Measurements from ENCODE around the gene THSD7B. TPM values are rescaled to one million over a fixed set of nuclear protein-coding genes. Genes with fewer than 3 reads are reported as not detected.

Gene THSD7B
- total and polyA plus RNA-seq, 2 donors from 2014 or later: 0.34 to 0.85 TPM

DNA sequence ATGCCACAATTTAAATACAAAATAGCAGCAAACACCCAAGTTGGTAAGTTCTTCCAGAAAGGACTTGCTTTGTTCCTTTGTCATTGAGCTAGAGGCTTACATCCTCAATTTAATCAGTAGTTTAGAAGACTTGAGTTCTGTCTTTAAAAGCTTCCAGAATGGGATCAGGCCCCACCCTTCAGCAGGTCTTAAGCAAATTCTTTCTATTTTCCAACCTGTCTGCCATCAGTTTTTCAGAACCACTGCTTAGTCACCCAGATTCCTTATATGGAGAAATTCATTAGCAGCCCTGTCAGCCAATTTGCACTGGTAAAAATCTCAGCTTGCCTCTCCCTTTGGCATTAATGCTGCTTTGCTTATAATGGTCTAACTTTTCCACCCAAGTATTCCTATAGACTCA lies 935.3 kb downstream of the THSD7B start:
- Histone ChIP-seq H3K9me3 (ENCODE audit: control insufficient read depth in 2 of 3, insufficient read depth in 1 of 3, low read length in 3 of 3) (peaks cover 0 to 2% (median 0%) of the 10 kb centered on the region in 3 donors), H3K27ac (ENCODE audit: low read depth in 2 of 2, low read length in 2 of 2) (no peak overlapping the region), H3K27me3 (ENCODE audit: control insufficient read depth, insufficient read depth, low read length) (no peaks in the 10 kb centered on the region), H3K36me3 (ENCODE audit: control insufficient read depth in 2 of 3, insufficient read depth in 3 of 3, low read length in 3 of 3) (no peaks in the 10 kb centered on the region), H3K9ac (ENCODE audit: low read length in 3 of 3) (no peak overlapping the region), H3K4me1 (ENCODE audit: control insufficient read depth in 2 of 3, insufficient read depth in 2 of 3, low read depth in 1 of 3, low read length in 3 of 3) (no peaks in the 10 kb centered on the region), H3K4me3 (ENCODE audit: low read length in 3 of 3) (no peak overlapping the region)
- intact Hi-C loops (cut with DNase I): no loop called here
- FAIRE-seq (no peak), DNase-seq (no peak)
- TF ChIP-seq, protein P1, sequence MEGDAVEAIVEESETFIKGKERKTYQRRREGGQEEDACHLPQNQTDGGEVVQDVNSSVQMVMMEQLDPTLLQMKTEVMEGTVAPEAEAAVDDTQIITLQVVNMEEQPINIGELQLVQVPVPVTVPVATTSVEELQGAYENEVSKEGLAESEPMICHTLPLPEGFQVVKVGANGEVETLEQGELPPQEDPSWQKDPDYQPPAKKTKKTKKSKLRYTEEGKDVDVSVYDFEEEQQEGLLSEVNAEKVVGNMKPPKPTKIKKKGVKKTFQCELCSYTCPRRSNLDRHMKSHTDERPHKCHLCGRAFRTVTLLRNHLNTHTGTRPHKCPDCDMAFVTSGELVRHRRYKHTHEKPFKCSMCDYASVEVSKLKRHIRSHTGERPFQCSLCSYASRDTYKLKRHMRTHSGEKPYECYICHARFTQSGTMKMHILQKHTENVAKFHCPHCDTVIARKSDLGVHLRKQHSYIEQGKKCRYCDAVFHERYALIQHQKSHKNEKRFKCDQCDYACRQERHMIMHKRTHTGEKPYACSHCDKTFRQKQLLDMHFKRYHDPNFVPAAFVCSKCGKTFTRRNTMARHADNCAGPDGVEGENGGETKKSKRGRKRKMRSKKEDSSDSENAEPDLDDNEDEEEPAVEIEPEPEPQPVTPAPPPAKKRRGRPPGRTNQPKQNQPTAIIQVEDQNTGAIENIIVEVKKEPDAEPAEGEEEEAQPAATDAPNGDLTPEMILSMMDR (IDR thresholded peaks at IDR 0.05; ENCODE audit: borderline replicate concordance, extremely low read depth, insufficient read depth): no peak

- DNase-seq (no peak), FAIRE-seq (no peak)
- H3K9ac ChIP-seq (ENCODE audit: low read length in 3 of 3): no peak overlapping the region
- H3K4me1 ChIP-seq (ENCODE audit: control insufficient read depth in 2 of 3, insufficient read depth in 2 of 3, low read depth in 1 of 3, low read length in 3 of 3): no peaks in the 10 kb centered on the region
- H3K27me3 ChIP-seq (ENCODE audit: control insufficient read depth, insufficient read depth, low read length): no peaks in the 10 kb centered on the region
- H3K36me3 ChIP-seq (ENCODE audit: control insufficient read depth in 2 of 3, insufficient read depth in 3 of 3, low read length in 3 of 3): no peaks in the 10 kb centered on the region
- intact Hi-C loops (cut with DNase I): no loop called here
- TF ChIP-seq, protein P1 (IDR thresholded peaks at IDR 0.05; ENCODE audit: borderline replicate concordance, extremely low read depth, insufficient read depth): no peak
- H3K27ac ChIP-seq (ENCODE audit: low read depth in 2 of 2, low read length in 2 of 2): no peak overlapping the region
- no peak overlapping the region for H3K4me3 ChIP-seq (ENCODE audit: low read length in 3 of 3)
- H3K9me3 ChIP-seq (ENCODE audit: control insufficient read depth in 2 of 3, insufficient read depth in 1 of 3, low read length in 3 of 3): peaks cover 0 to 2% (median 0%) of the 10 kb centered on the region in 3 donors
Measured at GRCh38 chr2:137705296-137705695, 940.0 kb downstream of the THSD7B start.

GRCh38 chr2:137706786-137707613 lies 941.7 kb downstream of the THSD7B start:
- H3K9ac ChIP-seq (ENCODE audit: low read length in 3 of 3): no peak overlapping the region
- no peaks in the 10 kb centered on the region for H3K27me3 ChIP-seq (ENCODE audit: control insufficient read depth, insufficient read depth, low read length)
- intact Hi-C loops (cut with DNase I): no loop called here
- DNase-seq: peak; percentile 21 to 55 (median 34)
- no peaks in the 10 kb centered on the region for H3K4me1 ChIP-seq (ENCODE audit: control insufficient read depth in 2 of 3, insufficient read depth in 2 of 3, low read depth in 1 of 3, low read length in 3 of 3)
- no peaks in the 10 kb centered on the region for H3K9me3 ChIP-seq (ENCODE audit: control insufficient read depth in 2 of 3, insufficient read depth in 1 of 3, low read length in 3 of 3)
- H3K4me3 ChIP-seq (ENCODE audit: low read length in 3 of 3): no peak overlapping the region
- no peaks in the 10 kb centered on the region for H3K36me3 ChIP-seq (ENCODE audit: control insufficient read depth in 2 of 3, insufficient read depth in 3 of 3, low read length in 3 of 3)
- TF ChIP-seq, protein P1 (IDR thresholded peaks at IDR 0.05; ENCODE audit: borderline replicate concordance, extremely low read depth, insufficient read depth): no peak
- H3K27ac ChIP-seq (ENCODE audit: low read depth in 2 of 2, low read length in 2 of 2): no peak overlapping the region
- no peak for FAIRE-seq
